ENCODE results near the gene RPS6KA5.

The RPS6KA5 gene

DNA sequence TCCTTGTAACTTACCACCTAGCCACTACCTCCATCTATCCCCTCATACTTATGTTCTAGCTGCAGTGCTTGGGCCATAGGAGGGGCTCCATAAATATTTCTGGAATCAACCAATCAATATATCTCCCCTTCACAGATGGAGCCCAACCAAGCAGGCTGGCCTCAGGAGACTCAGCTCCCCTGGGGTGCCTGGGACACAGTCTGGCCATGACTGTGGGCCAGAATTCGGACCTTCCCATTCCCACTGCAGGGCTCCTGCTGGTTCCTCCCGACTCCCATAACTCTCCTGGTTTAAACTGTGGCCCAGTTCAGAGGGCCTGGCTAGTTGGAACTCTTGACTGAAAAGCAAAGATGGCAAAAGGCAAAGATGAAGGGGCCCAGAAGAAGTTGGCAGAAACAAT, 257.2 kb downstream of the RPS6KA5 start:
- no peak for DNase-seq

DNA sequence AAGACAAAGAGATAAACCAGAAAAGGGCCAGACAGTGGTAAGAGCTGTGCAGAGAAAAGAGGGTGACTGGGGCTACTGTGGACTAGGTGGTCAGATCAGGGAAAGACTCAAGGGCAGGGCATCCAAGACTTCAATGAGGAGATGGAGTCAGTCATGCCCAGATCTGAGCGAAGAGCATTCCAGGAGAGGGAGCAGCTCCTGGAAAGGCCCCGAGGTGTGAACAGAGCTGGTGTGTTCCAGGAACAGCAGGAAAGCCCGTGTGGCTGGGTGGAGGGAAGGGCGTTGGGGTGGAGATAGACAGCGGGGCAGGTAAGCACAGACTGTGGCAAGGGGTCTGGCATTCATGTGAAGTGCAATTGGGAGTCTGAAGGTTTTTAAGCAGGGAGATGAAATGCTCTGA, 261.0 kb downstream of the RPS6KA5 start:
- DNase-seq, result no peak

DNA sequence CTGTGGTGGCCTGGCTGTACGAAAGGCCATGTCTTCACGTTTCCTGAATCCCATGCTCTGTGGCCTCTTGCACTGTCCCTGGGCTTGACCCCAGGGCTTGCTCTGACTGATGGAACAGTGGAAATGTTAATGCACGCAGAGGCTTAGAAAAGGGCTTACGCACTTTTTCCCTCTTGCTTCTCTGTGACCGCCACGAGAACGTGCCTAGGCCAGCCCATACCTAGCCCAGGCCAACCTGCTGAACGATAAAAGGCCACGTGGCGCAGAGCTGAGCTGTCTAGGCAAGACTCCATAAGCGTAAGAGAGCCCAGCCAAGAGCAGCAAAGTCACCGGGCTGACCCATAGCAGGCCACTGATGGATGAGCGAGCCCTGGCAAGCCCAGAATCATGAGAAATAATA, 262.5 kb downstream of the RPS6KA5 start:
- DNase-seq, result no peak
